ENCODE results near the gene PSMD6.
A peak's percentile ranks its signal among the peaks of the same experiment; 100 is the strongest.

PSMD6 gene

DNA sequence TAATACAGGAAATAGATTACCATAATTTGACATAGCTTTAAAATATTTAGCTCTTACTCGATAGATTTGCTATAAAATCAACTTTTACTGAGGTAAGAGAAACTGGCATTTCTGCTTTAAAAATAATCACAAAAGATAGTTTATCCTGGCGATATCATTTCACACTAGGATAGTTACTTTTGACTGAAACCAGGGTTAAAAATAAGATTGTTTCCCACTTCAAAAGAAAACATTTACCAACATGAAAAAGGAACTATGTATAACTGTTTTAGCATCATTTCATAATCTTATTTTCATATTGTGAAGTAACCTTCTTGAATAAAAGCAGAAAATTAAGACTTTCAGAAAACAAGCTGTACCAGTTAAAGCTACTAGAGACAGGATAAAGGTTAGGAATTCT lies 15.3 kb downstream of the PSMD6 start:
- no peak for ATAC-seq

DNA sequence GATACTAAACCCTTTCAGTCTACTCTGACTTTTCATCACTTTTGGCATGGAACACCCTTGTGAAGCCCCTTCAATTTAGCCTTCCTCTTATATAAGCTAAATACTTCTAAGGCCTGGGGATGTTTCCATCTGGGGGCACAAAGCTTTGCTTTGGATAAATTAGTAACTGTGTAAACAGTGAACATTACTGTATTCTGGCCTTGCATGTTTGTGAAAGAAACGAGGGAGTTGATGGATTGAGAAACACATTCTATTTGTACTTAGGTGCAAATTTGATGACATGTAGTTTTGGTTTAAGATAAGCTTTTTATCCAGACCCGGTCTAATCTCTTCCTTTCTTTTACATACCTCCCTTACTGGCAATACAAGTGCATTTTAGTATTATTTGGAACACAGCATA lies 19.7 kb downstream of the PSMD6 start:
- ATAC-seq = no peak

DNA sequence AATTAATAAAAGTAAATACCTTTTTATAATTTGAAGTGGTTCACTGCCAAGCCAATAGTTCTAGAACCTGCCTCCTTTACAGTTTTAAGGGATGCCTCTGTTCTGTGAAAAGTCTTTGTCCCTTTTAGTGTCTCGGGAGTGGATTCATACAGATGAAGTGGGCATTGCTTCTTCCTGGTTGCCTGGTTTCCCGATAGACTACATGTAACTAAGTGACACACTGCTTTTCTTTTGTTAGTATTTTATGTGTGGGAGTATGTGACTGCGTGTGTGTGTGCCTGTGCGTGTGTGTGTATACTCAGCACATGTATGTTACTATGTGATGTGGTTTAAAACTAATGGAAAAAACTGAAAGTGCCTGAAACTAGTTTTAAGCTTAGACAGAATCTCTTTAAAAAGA lies 21.1 kb downstream of the PSMD6 start:
- ATAC-seq = no peak

DNA sequence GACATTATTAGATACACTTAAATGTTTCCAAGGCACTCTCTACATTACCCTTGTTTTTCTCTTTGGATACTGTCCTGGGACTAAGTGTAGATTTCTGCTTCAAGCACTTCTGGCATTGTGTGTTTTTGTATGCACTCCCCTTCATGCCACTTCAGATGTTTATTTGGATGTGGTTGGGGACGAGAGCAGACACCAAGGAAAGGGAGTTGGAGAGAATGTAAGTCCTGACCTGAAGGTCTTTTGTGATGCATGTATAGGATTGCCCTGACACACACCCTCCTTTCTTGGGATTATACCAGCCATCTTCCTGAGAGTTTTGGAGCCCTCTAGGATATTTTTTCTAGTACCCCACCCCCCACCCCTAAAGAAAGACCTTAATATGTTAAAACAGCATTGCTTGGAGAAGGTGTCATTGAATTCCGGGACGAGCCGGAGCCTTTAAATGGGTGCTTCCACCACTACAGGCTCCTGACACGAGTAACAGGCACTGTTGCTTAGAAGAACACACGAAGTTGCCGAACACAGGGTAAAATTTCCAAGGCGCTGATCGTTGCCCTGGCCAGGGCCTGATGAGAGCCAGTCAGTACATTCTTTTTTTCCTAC lies 22.7 kb downstream of the PSMD6 start:
- no peak for ATAC-seq

DNA sequence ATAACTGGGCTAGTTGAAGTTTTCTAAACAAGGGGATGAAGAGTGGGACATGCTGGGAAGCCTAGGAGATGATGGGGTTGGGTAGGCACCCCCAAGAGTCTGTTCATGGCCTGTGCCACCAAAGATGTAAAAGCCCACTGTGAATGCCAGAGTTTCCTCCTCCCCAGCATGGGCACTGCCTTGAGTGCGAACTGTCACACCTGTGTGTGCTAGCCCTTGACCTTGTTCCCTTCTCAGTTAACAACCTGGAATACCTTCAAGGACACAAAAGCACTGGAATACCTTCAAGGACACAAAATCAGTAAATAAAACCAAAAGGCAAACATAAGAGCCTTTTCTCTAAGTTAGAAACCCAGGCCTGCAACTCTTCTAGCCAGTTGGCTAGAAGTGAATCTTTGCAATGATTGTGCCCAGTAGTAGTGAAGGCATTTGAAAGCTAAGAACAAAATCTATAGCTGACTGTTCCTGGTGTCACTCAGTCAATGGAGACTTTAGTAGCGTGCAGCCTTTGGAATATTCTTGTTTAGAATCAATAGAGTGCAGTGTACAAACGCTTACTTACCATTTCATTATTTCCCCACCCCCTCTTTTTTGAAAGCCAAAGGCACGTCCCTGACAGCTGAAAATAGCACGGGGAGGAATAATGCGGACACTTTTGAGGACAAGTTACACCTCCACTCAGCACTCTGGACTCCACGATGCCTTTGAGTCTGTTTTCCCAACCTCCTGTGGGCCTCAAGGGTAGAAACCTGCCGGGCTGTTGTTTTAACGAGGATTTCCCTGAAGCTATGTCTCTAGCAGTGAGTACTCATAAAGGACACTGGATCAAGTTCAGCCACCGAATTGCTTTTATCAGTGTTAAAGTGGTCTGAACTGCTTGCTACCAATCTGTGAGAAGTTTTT lies 24.2 kb downstream of the PSMD6 start:
- ATAC-seq = no peak

DNA sequence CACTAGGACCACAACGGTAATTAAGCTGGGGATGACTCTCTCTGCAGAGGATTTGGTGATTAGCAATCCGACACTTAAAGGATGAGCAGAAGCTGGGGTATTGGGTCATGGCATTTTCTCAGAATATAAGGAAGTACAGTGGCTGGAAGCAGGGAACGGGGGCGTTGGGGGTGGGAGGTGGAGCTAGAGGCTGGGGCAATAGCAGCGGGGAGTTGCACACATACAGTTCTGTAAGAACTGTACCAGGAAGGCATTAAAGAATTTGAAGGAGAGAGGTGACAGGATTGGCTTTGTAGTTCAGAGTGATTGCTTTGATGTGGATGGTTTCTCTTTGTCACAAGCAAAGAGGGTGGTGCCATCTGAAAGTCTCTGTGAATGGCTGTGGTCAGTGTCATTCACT lies 28.2 kb downstream of the PSMD6 start:
- no peak for ATAC-seq

DNA sequence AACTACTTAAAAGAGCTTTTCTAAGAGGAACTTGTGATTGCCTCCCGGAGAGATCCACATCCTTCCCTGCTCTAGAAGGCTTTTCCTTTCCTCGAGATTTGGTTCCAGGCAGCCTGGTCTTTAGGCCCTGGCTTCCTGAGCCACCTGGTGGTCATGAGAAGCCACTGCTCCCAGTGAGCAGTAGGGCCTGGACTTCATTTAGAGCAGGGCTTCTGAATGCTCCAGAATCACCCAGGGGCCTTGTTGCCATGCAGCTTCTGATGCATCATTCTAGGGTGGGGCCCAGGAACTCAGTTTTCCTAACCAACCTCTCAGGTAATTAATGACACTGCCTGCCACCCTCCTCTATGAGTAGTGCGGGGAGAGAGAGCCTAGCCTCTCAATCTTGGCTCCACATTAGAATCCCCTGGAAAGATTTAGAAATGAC lies 29.6 kb downstream of the PSMD6 start:
- ATAC-seq = peak; percentile 87 to 88

DNA sequence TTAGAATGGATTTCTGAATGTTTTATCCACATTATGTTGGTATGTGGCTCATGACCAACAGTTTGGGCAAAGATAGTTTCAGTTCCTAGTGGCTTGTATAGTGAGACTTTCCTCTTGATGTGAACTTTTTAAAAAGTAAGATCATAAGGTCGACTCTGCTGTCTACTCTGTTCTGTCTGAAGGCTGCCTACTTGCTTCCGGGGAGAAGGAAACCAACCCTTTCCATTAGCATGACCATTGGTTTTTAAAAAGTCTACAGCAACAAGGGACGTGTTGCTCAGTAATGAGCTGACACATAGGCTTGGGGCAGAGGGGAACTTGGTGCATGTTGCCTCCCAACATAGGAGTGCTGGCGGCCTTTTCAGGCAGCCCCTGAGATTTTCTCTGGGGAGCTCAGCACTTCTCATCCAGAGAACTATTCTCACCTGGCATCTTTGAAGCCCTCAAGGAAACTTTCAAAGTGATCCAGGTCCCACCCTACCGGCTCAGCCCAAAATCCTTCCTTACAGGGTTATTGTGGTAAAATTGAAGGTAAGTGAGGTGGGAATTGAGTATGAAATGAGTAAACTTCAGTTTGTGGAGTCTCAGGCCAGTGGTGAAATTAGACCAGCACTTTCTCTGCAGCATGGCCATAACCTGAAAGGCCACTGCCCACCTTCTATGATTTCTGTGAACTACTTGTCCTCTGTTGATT lies 30.6 kb downstream of the PSMD6 start:
- ATAC-seq = no peak

DNA sequence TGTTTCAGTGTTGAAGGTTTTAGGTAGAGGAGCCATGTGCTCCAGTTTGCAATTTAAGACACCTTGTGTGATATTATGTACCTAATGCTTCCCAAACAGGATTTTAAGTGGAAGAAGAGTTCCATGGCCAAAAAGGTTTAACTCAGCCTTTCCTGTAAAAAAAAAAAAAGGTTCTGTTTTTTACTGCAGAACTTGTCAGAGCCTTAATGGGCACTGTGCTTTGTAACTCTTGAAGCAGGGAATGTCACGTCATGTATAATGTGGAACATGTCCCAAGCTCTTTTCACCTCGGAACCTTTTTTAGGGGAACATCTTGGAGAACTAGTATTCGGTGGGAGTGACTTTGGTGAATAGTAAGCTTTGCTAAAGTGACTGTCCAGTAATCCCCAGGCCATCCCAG lies 31.6 kb downstream of the PSMD6 start:
- ATAC-seq = no peak

DNA sequence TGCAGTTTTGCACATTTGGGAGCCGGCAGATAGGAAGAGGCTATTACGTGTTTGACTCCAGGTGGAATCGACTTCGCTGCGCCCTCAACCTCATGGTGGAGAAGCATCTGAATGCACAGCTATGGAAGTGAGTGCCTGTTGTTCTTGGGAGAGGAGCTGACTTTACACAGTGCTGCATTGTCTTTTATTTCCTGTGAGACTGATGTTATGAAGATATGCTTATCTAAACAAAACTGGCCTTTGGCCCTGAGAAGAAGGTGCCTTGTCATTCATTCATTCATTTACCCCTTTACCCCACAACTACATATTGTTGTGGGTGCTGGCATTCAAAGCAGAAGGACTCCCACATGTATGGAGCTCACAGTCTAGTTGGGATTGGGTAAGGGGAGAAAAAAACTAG lies 32.6 kb downstream of the PSMD6 start:
- ATAC-seq = no peak

DNA sequence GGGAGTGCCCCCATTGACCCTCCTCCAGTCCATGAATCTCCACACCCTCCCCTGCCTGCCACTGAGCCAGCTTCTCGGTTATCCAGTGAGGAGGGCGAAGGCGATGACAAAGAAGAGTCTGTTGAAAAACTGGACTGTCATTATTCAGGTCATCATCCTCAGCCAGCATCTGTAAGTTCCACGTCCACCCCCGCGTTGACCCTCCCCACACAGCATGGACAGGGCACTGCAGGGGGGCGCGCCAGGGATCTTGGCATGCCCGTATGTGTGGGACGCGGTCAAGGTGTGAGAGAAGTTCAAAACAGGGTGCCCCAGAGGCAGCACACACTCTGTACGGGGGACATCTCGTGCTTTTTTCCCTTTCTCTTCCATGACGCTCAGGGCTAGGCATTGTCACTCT lies 33.1 kb downstream of the PSMD6 start:
- ATAC-seq = no peak

DNA sequence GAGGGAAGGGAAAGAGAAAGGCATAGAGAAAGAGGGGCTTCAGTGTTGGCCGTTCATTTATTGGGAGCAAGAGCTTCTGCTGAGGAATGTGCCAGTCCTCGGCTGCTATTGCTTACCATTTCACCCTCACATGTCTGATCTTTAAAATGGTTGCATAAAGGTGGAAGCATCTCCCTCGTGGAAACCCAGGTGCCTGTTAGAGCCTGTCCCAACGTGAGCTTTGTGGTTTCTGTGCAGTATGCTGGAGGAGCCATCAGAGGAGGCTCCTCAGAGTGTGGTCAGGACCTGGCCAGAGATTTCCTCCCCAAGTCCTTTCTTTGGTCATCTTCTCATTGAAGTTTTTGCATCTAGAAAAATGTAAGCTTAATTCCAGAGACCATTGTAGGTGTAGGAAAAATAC lies 34.4 kb downstream of the PSMD6 start:
- ATAC-seq = no peak

DNA sequence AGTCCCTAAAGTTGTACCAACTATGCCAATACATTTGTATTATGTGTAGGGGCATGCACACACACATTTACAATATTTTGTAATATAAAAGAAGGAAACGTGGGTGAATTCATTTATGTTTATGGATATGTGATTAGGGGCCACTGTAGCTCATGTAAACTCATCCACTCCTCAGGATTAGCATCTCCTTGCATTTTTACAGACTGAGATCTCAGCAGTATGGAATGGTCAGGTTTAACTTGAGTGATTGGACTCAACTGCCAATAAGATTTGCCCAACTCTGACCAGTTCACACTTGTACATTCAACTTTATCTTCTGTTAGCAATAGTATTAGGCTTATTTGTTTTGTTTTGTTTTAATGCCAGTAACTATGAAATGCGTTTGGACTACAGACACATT lies 36.5 kb downstream of the PSMD6 start:
- no peak for ATAC-seq

DNA sequence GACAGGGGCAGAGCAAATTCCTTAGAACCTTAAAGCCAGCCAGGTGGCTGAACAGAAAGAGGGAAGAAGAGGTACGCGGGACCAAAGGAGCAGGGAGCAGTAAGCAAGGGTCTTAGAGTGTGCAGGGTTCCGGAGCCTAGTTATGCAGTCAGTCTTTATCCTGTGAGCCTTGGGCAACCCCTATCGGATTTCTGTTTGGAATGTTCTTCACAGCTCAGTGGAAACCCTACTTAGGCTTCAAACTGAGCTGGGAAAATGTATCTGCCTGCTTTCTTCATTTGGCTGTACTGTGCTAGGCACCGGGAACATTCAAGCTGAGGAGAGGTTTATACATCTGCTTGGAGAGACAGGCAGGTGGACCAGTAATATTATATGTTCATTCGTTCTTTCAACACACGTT lies 37.1 kb downstream of the PSMD6 start:
- ATAC-seq = no peak

DNA sequence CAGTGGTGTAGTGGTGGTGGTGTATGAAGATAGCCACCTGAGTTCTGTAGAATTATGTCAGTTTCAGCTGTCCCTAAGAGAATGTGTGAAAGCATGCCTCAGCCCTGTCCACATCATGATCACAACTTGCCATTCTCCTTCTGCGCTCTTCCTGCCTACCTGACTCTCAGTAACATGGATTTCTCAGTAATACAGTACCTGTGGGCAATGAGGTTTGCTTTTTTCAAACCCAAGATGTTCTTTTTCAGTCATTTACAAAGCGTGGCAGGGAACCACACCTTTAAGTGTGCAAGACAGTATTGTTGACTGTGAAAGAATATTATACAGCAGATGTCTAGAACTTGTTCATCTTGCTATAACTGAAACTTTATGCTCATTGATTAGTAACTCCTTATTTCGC lies 38.9 kb downstream of the PSMD6 start:
- no peak for ATAC-seq

DNA sequence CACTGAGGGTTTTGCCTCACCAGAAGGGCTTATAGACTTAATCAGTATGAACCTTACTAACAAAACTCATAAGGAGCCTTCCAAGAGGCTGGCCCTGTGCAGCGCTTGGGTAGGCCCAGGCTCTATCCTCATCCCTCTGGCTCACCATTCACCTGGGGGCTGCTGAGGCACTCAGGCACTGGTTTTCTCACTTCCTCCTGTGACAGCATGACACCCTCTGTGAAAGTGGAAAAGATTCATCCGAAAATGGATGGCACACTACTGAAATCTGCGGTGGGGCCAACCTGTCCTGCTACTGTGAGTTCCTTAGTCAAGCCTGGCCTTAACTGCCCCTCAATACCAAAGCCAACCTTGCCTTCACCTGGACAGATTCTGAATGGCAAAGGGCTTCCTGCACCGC lies 41.3 kb downstream of the PSMD6 start:
- no peak for ATAC-seq

DNA sequence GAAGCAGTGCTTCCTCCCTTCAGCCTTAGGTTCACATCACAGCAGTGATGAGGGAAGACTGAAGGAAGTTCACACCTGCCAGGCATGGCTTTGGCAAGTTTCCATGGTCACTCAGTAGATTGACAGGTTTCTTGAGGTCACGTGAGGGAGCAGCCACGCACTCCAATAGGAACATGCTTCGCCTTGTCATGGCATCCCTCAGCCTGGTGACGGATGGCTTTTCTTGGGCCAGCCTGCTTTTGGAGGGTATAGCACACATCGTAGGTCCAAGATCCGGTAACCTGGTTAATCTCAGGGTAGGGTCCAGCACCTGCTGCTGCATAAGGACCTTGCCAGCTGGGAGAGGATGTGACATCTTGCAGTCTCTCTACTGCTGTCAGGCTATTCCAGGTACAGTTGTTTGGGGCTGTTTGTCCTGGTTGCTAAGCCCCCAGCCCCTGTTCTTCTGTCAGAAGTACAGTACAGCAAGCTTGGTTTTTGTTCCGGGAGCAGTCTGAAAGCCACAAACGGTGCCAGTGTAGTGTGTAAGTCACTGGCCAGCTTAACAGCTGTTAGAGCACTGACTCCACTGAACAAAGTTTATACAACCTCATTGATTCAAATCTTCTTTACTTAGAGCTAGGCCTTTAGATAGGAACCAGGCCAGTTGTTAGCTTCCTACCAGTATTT lies 42.3 kb downstream of the PSMD6 start:
- ATAC-seq = no peak

DNA sequence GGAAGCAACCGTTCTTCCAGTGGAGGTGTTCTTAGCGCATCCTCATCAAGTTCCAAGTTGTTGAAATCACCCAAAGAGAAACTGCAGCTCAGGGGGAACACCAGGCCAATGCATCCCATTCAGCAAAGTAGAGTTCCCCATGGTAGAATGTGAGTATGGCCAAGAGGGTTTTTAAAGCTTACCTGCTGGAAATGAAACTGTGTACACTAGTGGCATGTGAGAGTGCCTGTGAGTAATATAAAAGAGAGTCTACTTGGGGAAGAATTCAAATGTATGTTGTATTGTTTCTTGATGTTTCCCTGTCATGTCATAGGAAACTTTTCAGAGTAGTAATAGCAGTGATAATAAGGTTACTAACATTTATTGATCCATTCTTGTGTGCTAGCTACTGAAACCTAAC lies 43.3 kb downstream of the PSMD6 start:
- peak; percentile 66 to 74 for ATAC-seq

DNA sequence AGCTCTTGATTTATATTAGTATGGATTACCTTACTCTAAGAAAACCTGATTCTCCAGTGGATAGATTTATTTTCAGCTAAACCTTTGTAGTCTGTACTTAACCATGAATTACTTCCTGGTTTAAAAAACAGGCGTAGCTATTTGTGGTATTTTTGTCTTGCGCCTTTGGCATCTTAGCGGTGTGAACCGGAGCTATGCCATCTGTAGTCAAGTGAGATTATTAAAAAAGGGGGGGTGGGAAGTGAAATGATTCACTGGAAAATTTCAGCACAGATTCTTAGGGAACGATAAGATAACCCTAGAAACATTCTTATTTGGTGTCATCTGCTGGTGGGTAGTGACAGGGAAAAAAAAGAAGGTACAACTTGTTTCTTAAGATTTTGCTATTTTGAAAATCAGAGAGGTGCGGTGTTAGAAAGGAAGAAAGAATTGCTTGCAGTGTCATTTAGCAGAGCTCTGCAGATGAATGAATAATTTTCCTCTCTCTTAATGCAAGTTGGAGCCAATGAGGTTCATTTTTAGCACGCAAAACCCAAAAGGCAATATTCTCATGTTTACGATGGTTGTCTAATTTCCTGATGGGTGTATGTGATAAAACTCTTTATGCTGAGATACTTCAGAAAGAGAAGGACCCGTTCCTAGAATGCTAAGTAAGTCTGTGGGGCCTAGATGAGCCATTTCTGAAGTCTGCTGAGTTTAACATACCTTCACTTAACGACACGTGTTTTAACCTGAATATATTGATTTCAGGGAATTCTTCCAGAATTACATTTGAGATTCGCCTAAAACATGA lies 44.0 kb downstream of the PSMD6 start:
- peak; percentile 22 to 37 for ATAC-seq

DNA sequence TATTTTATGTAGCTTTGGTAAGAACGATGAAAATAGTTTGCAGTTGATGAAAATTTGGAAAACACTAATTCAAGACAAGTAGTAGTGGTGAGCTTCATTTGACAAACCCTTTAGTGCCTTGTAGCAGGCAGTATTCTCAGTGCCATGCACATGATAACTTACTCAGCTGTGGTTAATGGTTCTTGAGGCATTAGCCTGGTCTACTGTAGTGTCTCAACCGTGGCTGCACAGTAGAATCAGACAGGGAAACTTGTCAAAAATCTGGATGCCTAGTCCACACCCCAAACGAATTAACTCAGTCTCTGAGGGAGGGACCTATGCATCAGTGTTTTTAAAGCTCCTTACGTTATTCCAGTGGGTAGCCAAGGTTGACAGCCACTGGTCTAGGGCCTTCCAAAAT lies 45.4 kb downstream of the PSMD6 start:
- peak; percentile 55 to 58 for ATAC-seq

DNA sequence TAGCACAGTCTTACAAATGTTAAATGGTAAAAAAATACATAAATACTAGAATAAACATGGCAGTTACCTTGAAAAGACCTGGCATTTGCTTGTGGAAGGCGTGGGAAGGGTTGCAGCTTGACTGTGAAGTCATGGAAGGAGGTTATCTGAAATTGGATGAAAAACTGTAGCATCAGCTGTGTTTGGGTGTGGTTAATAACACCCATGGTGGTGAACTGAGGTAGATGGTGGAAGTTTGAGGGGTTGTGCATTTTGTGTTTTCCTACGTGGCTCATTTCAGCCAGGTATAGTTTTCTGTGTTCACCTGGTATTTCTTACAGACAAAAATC lies 46.5 kb downstream of the PSMD6 start:
- no peak for ATAC-seq

DNA sequence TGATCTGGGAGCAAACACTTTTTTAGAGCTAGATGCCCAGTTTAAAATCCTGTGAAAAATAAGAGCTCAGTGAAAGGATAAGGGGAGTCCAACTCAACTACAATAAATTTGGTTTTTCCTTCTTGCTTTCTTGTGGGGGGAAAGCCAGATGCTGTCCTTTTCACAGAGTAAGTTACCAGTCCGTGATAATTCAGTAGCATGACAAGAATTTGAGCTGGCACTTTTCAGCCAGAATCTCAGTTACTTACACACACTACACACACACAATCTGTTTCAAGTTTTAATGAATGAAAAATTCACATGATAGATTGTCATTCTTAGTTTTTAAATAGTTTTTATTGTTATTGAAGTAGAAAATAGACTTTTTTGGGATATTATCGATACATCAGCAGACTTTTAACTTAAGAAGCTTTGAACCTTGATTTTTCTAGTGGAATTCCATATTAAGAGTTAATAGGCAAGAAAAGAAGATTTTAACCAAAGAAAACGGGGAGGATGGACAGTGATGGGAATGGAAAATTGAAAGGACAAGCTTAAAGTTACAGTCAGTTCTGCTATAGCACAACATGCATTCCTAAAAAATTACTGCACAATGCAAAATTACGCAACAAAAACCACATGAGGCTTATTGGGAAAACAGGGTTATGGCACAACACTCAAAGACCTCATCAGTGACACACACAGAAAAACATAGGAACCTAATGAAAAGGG lies 47.0 kb downstream of the PSMD6 start:
- ATAC-seq = no peak

Data from activated CD4-positive, CD25-positive, alpha-beta regulatory T cell treated with anti-CD3 and anti-CD28 coated beads, Interleukin-2, amount 50 U/mL, for 24 hours (primary cell).